HepG2 (cell line): ENCODE measurements around the gene STX5. TPM values are rescaled to one million over a fixed set of nuclear protein-coding genes. Genes with fewer than 3 reads are reported as not detected.
A peak's percentile ranks its signal among the peaks of the same experiment; 100 is the strongest.

Experiments
- ARID3A ChIP-seq: IDR thresholded peaks from 2 replicates; pipeline ENCODE4 v1.6.1; 2012; ENCODE audit warnings: low read depth, low read length, improper control_type of control experiment
- RNF219 ChIP-seq: sonication (generic); formaldehyde crosslinking; IDR thresholded peaks from 2 replicates; pipeline ENCODE4 v1.5.0; 2020; ENCODE audit warnings: mild to moderate bottlenecking, missing genetic modification reagents
- SALL1 ChIP-seq: sonication (generic); formaldehyde crosslinking; IDR thresholded peaks from 2 replicates; pipeline ENCODE4 v1.8.0; 2022; ENCODE audit warnings: mild to moderate bottlenecking, missing genetic modification reagents
- SMAD9 ChIP-seq: sonication (generic); formaldehyde crosslinking; IDR thresholded peaks from 2 replicates; pipeline ENCODE4 v1.5.1; 2020; ENCODE audit warnings: mild to moderate bottlenecking, missing genetic modification reagents
- SMARCE1 ChIP-seq: fragments of 450-650 bp; IDR thresholded peaks from 2 replicates; pipeline ENCODE4 v1.6.1; 2017; ENCODE audit warnings: borderline replicate concordance
- ZBTB26 ChIP-seq: IDR thresholded peaks from 2 replicates; pipeline ENCODE4 v1.6.1; 2016; ENCODE audit warnings: missing compliant biosample characterization, missing genetic modification reagents, borderline replicate concordance
- ZBTB33 ChIP-seq: sonication (generic); formaldehyde crosslinking; IDR thresholded peaks from 2 replicates; pipeline ENCODE4 v1.4.0; 2020; ENCODE audit warnings: missing genetic modification reagents
- ZBTB40 ChIP-seq, 2 experiments: fragments of 450-650 bp in 1 of 2; sonication (generic) in 1 of 2; formaldehyde crosslinking in 1 of 2; IDR thresholded peaks; 2 replicates each; pipeline versions ENCODE4 v1.6.1 to v1.8.0; 2016 to 2022; ENCODE audit warnings: antibody characterized with exemption in 1 of 2, mild to moderate bottlenecking in 1 of 2, missing genetic modification reagents in 1 of 2
- ZNF225 ChIP-seq: sonication (generic); formaldehyde crosslinking; IDR thresholded peaks from 2 replicates; pipeline ENCODE4 v1.4.0; 2020; ENCODE audit warnings: mild to moderate bottlenecking, missing genetic modification reagents
- ZNF263 ChIP-seq: sonication (generic); formaldehyde crosslinking; IDR thresholded peaks from 2 replicates; pipeline ENCODE4 v1.4.0; 2020; ENCODE audit warnings: missing genetic modification reagents
- polyA plus RNA-seq, 8 experiments: library from polyadenylated mRNA; depleted of rRNA in 3 of 8; stranded (reverse) in 7 of 8; unstranded in 1 of 8; fragments of >200 nt; fragmentation: Illumina TruSeq in 4 of 8; extraction: Trizol in 4 of 8; gene quantifications; 2 replicates each; pipeline versions ENCODE4 v1.2.1 to v1.2.3, GENCODE V29; 2011 to 2016; ENCODE audit warnings: low read depth in 4 of 8, missing spikeins in 1 of 8, mixed read lengths in 1 of 8; ENCODE audit not compliant: insufficient read depth in 1 of 8
- total RNA-seq, 5 experiments: library from RNA; depleted of rRNA; stranded (reverse); fragments of >200 nt; fragmentation: Illumina TruSeq; extraction: Trizol; gene quantifications; 2 replicates each; pipeline ENCODE4 v1.2.3, GENCODE V29; 2016; ENCODE audit warnings: low read depth in 1 of 5

The STX5 gene
- total and polyA plus RNA-seq, 2 of the 13 experiments (the other 11 are each of a cell fraction or from before 2014, with no cell fraction given): 26.9 to 30.0 TPM

GRCh38 chr11:62875698-62876478 lies 44.0 kb upstream of the STX5 start (continued):
- TF ChIP-seq ZBTB33 (CRISPR knock-in tag) (peak; percentile 36; the same call in 1 of the 2 replicates), SMAD9 (CRISPR knock-in tag) (no peak), RNF219 (CRISPR knock-in tag) (no peak), ARID3A (no peak), SALL1 (CRISPR knock-in tag) (0 out of 2 replicates have a peak, but pooled peaks have one; percentile 12), ZNF225 (CRISPR knock-in tag) (peak; percentile 40; the same call in 1 of the 2 replicates), ZNF263 (CRISPR knock-in tag) (no peak), SMARCE1 (no peak), ZBTB26 (CRISPR knock-in tag) (no peak), ZBTB40 (IDR thresholded peaks at IDR 0.05) (no peak), ZBTB40 (CRISPR knock-in tag; IDR thresholded peaks at IDR 0.05) (no peak)
